CD8-positive, alpha-beta memory T cell (primary cell): ENCODE results near the gene LHPP. TPM values are rescaled to one million over a fixed set of nuclear protein-coding genes. Genes with fewer than 3 reads are reported as not detected.
A peak's percentile ranks its signal among the peaks of the same experiment; 100 is the strongest.

ENCODE experiments used
- CTCF ChIA-PET: fragments of 350-600 bp; sonication (Branson Sonifier 250); formaldehyde crosslinking; loops from one replicate; lab custom pipeline; 2021; ENCODE audit warnings: antibody characterized with exemption; lab: Charles Lee
- POLR2A ChIA-PET: fragments of 350-600 bp; sonication (Branson Sonifier 250); formaldehyde crosslinking; loops from one replicate; lab custom pipeline; 2021; ENCODE audit warnings: antibody characterized with exemption; lab: Charles Lee
- DNase-seq, 5 donors: peaks; one replicate each; pipeline versions ENCODE4 v3.0.0 to v3.0.0-alpha.2; 2020 to 2022; ENCODE audit warnings: mixed read lengths in 1 of 5
- H3K27ac ChIP-seq: one replicate; pipeline ENCODE4 v1.7.0; 2013; ENCODE audit warnings: low read depth, mild to moderate bottlenecking, low read length, moderate library complexity
- H3K27me3 ChIP-seq: 2 replicates; pipeline ENCODE4 v1.7.0; 2013; ENCODE audit warnings: low read length, mild to moderate bottlenecking; ENCODE audit not compliant: insufficient read depth, poor library complexity, severe bottlenecking
- H3K36me3 ChIP-seq: 2 replicates; pipeline ENCODE4 v1.7.0; 2013; ENCODE audit warnings: mild to moderate bottlenecking, low read length, moderate library complexity; ENCODE audit not compliant: insufficient read depth
- H3K4me1 ChIP-seq: 2 replicates; pipeline ENCODE4 v1.7.0; 2013; ENCODE audit warnings: mild to moderate bottlenecking, low read length, moderate library complexity; ENCODE audit not compliant: insufficient read depth
- H3K4me3 ChIP-seq: 2 replicates; pipeline ENCODE4 v1.7.0; 2013; ENCODE audit warnings: mild to moderate bottlenecking, low read length
- H3K9me3 ChIP-seq: 2 replicates; pipeline ENCODE4 v1.7.0; 2013; ENCODE audit warnings: mild to moderate bottlenecking, low read length
- H3K27ac Mint-ChIP-seq, 8 donors: one replicate each; pipeline ENCODE4 v1.8.0; 2020 to 2021; ENCODE audit warnings: mixed read lengths in 8 of 8, mild to moderate bottlenecking in 6 of 8, inconsistent platforms in 3 of 8, moderate library complexity in 3 of 8
- H3K27me3 Mint-ChIP-seq, 2 donors: one replicate each; pipeline ENCODE4 v1.8.0; 2020 to 2021; ENCODE audit warnings: mixed read lengths in 2 of 2, mild to moderate bottlenecking in 1 of 2, moderate library complexity in 1 of 2
- H3K36me3 Mint-ChIP-seq, 3 donors: one replicate each; pipeline ENCODE4 v1.8.0; 2020 to 2021; ENCODE audit warnings: mixed read lengths in 3 of 3, inconsistent platforms in 1 of 3, mild to moderate bottlenecking in 1 of 3
- H3K4me1 Mint-ChIP-seq, 3 donors: one replicate each; pipeline ENCODE4 v1.8.0; 2020 to 2021; ENCODE audit warnings: mixed read lengths in 3 of 3, inconsistent platforms in 1 of 3, mild to moderate bottlenecking in 1 of 3
- H3K4me3 Mint-ChIP-seq, 7 donors: one replicate each; pipeline ENCODE4 v1.8.0; 2020 to 2021; ENCODE audit warnings: mixed read lengths in 7 of 7, mild to moderate bottlenecking in 6 of 7, moderate library complexity in 4 of 7, inconsistent platforms in 2 of 7
- H3K9me3 Mint-ChIP-seq, 5 donors: one replicate each; pipeline ENCODE4 v1.8.0; 2020 to 2022; ENCODE audit warnings: mixed read lengths in 5 of 5, mild to moderate bottlenecking in 3 of 5, moderate library complexity in 2 of 5, inconsistent platforms in 1 of 5
- polyA plus RNA-seq: library from polyadenylated mRNA; unstranded; fragments of 300-500 nt; fragmentation: Illumina TruSeq; gene quantifications from one replicate; pipeline ENCODE4 v1.2.3, GENCODE V29; 2021
- total RNA-seq, 2 experiments: library from RNA; stranded (reverse); gene quantifications; one replicate each; pipeline ENCODE4 v1.2.3, GENCODE V29; 2021

Gene LHPP, protein sequence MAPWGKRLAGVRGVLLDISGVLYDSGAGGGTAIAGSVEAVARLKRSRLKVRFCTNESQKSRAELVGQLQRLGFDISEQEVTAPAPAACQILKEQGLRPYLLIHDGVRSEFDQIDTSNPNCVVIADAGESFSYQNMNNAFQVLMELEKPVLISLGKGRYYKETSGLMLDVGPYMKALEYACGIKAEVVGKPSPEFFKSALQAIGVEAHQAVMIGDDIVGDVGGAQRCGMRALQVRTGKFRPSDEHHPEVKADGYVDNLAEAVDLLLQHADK
- total RNA-seq (1 to 10 TPM; 5.2 to 6.3 TPM), polyA plus RNA-seq (19.1 TPM)

- CTCF ChIA-PET, result interaction anchor here (1.2 to 2.0 kb wide), 4 partner anchors 31 to 284 kb away, joined by 3 to 5 read pairs (median 4); no protein-coding TSS in a partner anchor
These were observed at the start of gene LHPP for GRCh38 chr10:124461642-124462347. Gene LHPP (plus strand): TSS chr10:124461823. CDS start chr10:124461863, 40 bp downstream.

DNA sequence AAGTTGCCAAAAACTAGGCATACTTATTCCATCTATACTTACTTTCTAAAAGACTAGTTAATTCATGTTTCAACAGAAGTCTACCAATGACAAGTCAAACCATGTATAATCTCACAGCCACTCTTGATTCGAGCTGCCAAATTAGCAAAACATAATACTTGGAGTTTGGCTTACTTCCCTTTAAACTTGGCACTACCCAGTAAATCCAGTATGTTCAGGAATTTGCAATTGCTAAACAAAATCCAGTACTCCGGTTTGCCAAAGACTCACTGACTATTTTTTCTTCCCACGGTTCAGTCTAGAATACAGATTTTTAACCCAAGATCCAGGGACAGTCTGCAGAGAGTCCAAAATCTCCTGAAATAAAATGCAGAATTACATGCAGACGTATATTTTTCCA is 47.5 kb upstream of the LHPP start:
- Mint-ChIP-seq H3K9me3 (no peaks in the 10 kb centered on the region), H3K4me3 (no peak overlapping the region), H3K36me3 (peaks cover 4 to 23% (median 5%) of the 10 kb centered on the region in 3 donors), H3K27ac (no peak overlapping the region), H3K27me3 (no peaks in the 10 kb centered on the region), H3K4me1 (peaks cover 18 to 42% (median 33%) of the 10 kb centered on the region in 3 donors)
- no peak overlapping the region for H3K4me3 ChIP-seq
- H3K36me3 ChIP-seq, result no peaks in the 10 kb centered on the region
- CTCF ChIA-PET, result interaction anchor here (2.2 to 4.7 kb wide), 2 partner anchors 10 to 25 kb away, joined by 7 to 19 read pairs; no protein-coding TSS in a partner anchor
- H3K27ac ChIP-seq, result no peak overlapping the region
- H3K4me1 ChIP-seq, result peaks cover 8% of the 10 kb centered on the region
- no peaks in the 10 kb centered on the region for H3K27me3 ChIP-seq
- DNase-seq, result no peak
- POLR2A ChIA-PET, result no interaction called here
- no peaks in the 10 kb centered on the region for H3K9me3 ChIP-seq

More at GRCh38 chr10:124461642-124462347, at the start of gene LHPP:
- POLR2A ChIA-PET, result interaction anchor here (0.9 to 1.5 kb wide), 4 partner anchors 44 to 1454 kb away, joined by 3 to 6 read pairs (median 3); partner anchors contain the start of gene OAT
- H3K9me3 ChIP-seq, result no peaks in the 10 kb centered on the region
- Mint-ChIP-seq H3K4me1 (peaks cover 23 to 34% (median 27%) of the 10 kb centered on the region in 3 donors), H3K36me3 (peaks cover 0 to 3% (median 2%) of the 10 kb centered on the region in 3 donors), H3K4me3 (peak within 1 kb of the TSS; percentile 88 to 96 (median 90)), H3K27me3 (peaks cover 8 to 12% of the 10 kb centered on the region in 2 donors), H3K27ac (peak within 1 kb of the TSS; percentile 56 to 99 (median 96)), H3K9me3 (no peaks in the 10 kb centered on the region)
- no peaks in the 10 kb centered on the region for H3K27me3 ChIP-seq
- no peaks in the 10 kb centered on the region for H3K36me3 ChIP-seq
- peak within 1 kb of the TSS; percentile 74 for H3K4me3 ChIP-seq
- H3K4me1 ChIP-seq, result peaks cover 27% of the 10 kb centered on the region
- DNase-seq, result peak; percentile 78 to 87 (median 84)
- H3K27ac ChIP-seq, result peak within 1 kb of the TSS; percentile 64

GRCh38 chr10:124415210-124415609 is 46.4 kb upstream of the LHPP start:
- no peak overlapping the region for H3K27ac ChIP-seq
- no peaks in the 10 kb centered on the region for H3K9me3 ChIP-seq
- Mint-ChIP-seq H3K27me3 (peaks cover 0 to 1% of the 10 kb centered on the region in 2 donors), H3K36me3 (peaks cover 4 to 16% (median 5%) of the 10 kb centered on the region in 3 donors), H3K4me1 (peaks cover 21 to 45% (median 32%) of the 10 kb centered on the region in 3 donors), H3K27ac (no peak overlapping the region), H3K9me3 (no peaks in the 10 kb centered on the region), H3K4me3 (peak overlapping the region in 1 of 7 donors; percentile 40)
- H3K4me3 ChIP-seq, result no peak overlapping the region
- DNase-seq, result no peak
- ChIA-PET CTCF (interaction anchor here (4.7 kb wide), 1 partner anchor 26 kb away, joined by 19 read pairs; no protein-coding TSS in a partner anchor), POLR2A (no interaction called here)
- H3K4me1 ChIP-seq, result peaks cover 13% of the 10 kb centered on the region
- no peaks in the 10 kb centered on the region for H3K36me3 ChIP-seq
- H3K27me3 ChIP-seq, result no peaks in the 10 kb centered on the region

GRCh38 chr10:124416733-124417132 is 44.9 kb upstream of the LHPP start:
- Histone ChIP-seq H3K27ac (no peak overlapping the region), H3K36me3 (no peaks in the 10 kb centered on the region), H3K27me3 (no peaks in the 10 kb centered on the region), H3K9me3 (no peaks in the 10 kb centered on the region), H3K4me1 (peaks cover 13% of the 10 kb centered on the region), H3K4me3 (no peak overlapping the region)
- peaks cover 0 to 7% (median 5%) of the 10 kb centered on the region in 3 donors for H3K36me3 Mint-ChIP-seq
- no peak for DNase-seq
- ChIA-PET POLR2A (interaction anchor here (2.5 kb wide), 1 partner anchor 45 kb away, joined by 6 read pairs; the partner anchor contains the start of gene LHPP), CTCF (interaction anchor here (2.1 to 4.7 kb wide), 2 partner anchors 13 to 28 kb away, joined by 6 to 19 read pairs; no protein-coding TSS in a partner anchor)
- peak overlapping the region in 5 of 7 donors; percentile 21 to 93 (median 57) for H3K4me3 Mint-ChIP-seq
- H3K4me1 Mint-ChIP-seq, result peaks cover 21 to 42% (median 32%) of the 10 kb centered on the region in 3 donors
- no peak overlapping the region for H3K27ac Mint-ChIP-seq
- no peaks in the 10 kb centered on the region for H3K9me3 Mint-ChIP-seq
- peaks cover 0 to 1% of the 10 kb centered on the region in 2 donors for H3K27me3 Mint-ChIP-seq

- Histone ChIP-seq H3K36me3 (no peaks in the 10 kb centered on the region), H3K9me3 (no peaks in the 10 kb centered on the region), H3K4me3 (peak overlapping the region; percentile 63), H3K4me1 (peaks cover 13% of the 10 kb centered on the region), H3K27ac (peak overlapping the region; percentile 54), H3K27me3 (no peaks in the 10 kb centered on the region)
- Mint-ChIP-seq H3K4me3 (peak overlapping the region; percentile 79 to 95 (median 85)), H3K36me3 (peaks cover 0 to 2% (median 0%) of the 10 kb centered on the region in 3 donors), H3K9me3 (no peaks in the 10 kb centered on the region), H3K4me1 (peaks cover 21 to 37% (median 28%) of the 10 kb centered on the region in 3 donors), H3K27ac (peak overlapping the region in 7 of 8 donors; percentile 21 to 76 (median 57)), H3K27me3 (peaks cover 3 to 6% of the 10 kb centered on the region in 2 donors)
- ChIA-PET POLR2A (interaction anchor here (0.5 to 2.5 kb wide), 4 partner anchors 11 to 360 kb away, joined by 3 to 12 read pairs (median 6); partner anchors contain the start of gene LHPP), CTCF (interaction anchor here (0.8 to 4.7 kb wide), 5 partner anchors 11 to 29 kb away, joined by 3 to 19 read pairs (median 4); no protein-coding TSS in a partner anchor)
- peak; percentile 23 to 67 (median 38) for DNase-seq
These were observed 43.5 kb upstream of the LHPP start for GRCh38 chr10:124417895-124418725.

- no peaks in the 10 kb centered on the region for H3K9me3 Mint-ChIP-seq
- Histone ChIP-seq H3K27me3 (no peaks in the 10 kb centered on the region), H3K4me1 (peaks cover 13% of the 10 kb centered on the region), H3K9me3 (no peaks in the 10 kb centered on the region), H3K4me3 (peak within 1 kb of the TSS; percentile 63), H3K27ac (peak within 1 kb of the TSS; percentile 65), H3K36me3 (no peaks in the 10 kb centered on the region)
- peak within 1 kb of the TSS; percentile 63 to 96 (median 84) for H3K27ac Mint-ChIP-seq
- H3K27me3 Mint-ChIP-seq, result peaks cover 4 to 9% of the 10 kb centered on the region in 2 donors
- DNase-seq, result peak; percentile 93 to 96 (median 94)
- peaks cover 21 to 37% (median 24%) of the 10 kb centered on the region in 3 donors for H3K4me1 Mint-ChIP-seq
- peak within 1 kb of the TSS; percentile 81 to 95 (median 85) for H3K4me3 Mint-ChIP-seq
- ChIA-PET CTCF (interaction anchor here (0.9 to 1.2 kb wide), 5 partner anchors 9 to 1258 kb away, joined by 3 to 7 read pairs (median 4); no protein-coding TSS in a partner anchor), POLR2A (interaction anchor here (0.5 to 2.5 kb wide), 4 partner anchors 15 to 359 kb away, joined by 3 to 6 read pairs (median 4); partner anchors contain the start of gene LHPP)
- peaks cover 0 to 2% (median 0%) of the 10 kb centered on the region in 3 donors for H3K36me3 Mint-ChIP-seq
These were observed 42.7 kb upstream of the LHPP start, which contains the start of gene OAT for GRCh38 chr10:124418726-124419501. Gene OAT (minus strand): TSS chr10:124418923. CDS start chr10:124412171, 6,752 bp downstream.
